KMS-11 (cell line): ENCODE results near the gene ZSWIM3.

ENCODE experiments used
- H2AFZ ChIP-seq: fragments of 200-600 bp; sonication (generic); 2 replicates; pipeline ENCODE4 v1.6.1; 2016; ENCODE audit warnings: antibody characterized with exemption, mixed run types, low read depth
- H3K27ac ChIP-seq: fragments of 200-600 bp; sonication (generic); 2 replicates; pipeline ENCODE4 v1.6.1; 2016; ENCODE audit warnings: mild to moderate bottlenecking, mixed run types
- H3K27me3 ChIP-seq: fragments of 200-600 bp; sonication (generic); 2 replicates; pipeline ENCODE4 v1.6.1; 2017; ENCODE audit warnings: mild to moderate bottlenecking, low read depth, mixed run types, moderate library complexity; ENCODE audit not compliant: insufficient read depth
- H3K36me3 ChIP-seq: fragments of 200-600 bp; sonication (generic); 2 replicates; pipeline ENCODE4 v1.6.1; 2017; ENCODE audit warnings: mild to moderate bottlenecking, mixed run types; ENCODE audit not compliant: insufficient read depth
- H3K4me1 ChIP-seq: fragments of 200-600 bp; sonication (generic); 2 replicates; pipeline ENCODE4 v1.6.1; 2016; ENCODE audit warnings: mild to moderate bottlenecking, low read depth, mixed run types; ENCODE audit not compliant: poor library complexity, severe bottlenecking
- H3K4me2 ChIP-seq: fragments of 200-600 bp; sonication (generic); 2 replicates; pipeline ENCODE4 v1.7.0; 2016; ENCODE audit warnings: mild to moderate bottlenecking, mixed run types
- H3K4me3 ChIP-seq: fragments of 200-600 bp; sonication (generic); IDR thresholded peaks from 2 replicates; pipeline ENCODE4 v1.6.1; 2017; ENCODE audit warnings: low read depth, low read length, mixed read lengths; ENCODE audit not compliant: insufficient read depth
- H3K79me2 ChIP-seq: fragments of 200-600 bp; sonication (generic); 2 replicates; pipeline ENCODE4 v1.6.1; 2016; ENCODE audit warnings: low read depth, mixed run types; ENCODE audit not compliant: insufficient read depth
- H3K9ac ChIP-seq: fragments of 200-600 bp; sonication (generic); 2 replicates; pipeline ENCODE4 v1.6.1; 2016; ENCODE audit warnings: mild to moderate bottlenecking, mixed run types
- H4K20me1 ChIP-seq: fragments of 200-600 bp; sonication (generic); 2 replicates; pipeline ENCODE4 v1.6.1; 2016; ENCODE audit warnings: mild to moderate bottlenecking, mixed run types; ENCODE audit not compliant: insufficient read depth
- TF ChIP-seq, protein P1 (sequence below): fragments of 200-600 bp; sonication (generic); conservative IDR thresholded peaks from 2 replicates; pipeline ENCODE4 v1.6.1; 2017; ENCODE audit warnings: low read depth, mild to moderate bottlenecking, antibody characterized with exemption, low read length, moderate library complexity, mixed read lengths

ZSWIM3 gene

DNA sequence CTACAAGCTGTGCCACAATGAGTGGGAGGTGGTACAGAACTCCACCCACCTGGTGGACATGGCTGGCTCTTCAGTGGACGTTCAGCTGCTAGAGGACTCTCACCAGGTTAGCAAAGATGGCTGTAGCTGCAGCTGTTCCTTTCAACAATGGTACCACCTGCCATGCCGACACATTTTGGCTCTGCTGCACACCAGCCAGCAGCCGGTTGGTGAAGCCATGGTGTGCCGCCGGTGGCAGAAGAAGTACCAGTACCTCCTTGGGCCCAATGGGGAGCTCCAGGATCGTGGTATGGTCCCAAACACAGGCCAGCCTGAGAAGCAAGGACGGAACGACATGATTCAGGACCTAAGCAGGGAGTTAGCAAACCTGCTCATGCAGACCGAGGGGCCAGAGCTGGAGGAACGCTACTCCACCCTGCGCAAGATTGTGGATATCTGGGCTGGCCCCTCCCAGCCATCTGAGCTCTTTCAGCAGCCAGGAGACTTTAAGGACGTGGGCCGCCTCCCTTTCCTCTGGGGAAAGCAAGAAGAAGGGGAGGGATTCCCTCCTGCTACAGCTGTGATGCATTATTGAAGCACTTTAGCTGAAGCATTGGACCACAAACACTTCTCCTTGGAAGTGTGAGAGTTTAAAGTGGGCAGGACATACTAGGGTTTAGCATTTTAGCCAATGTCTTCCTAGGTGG lies 20.8 kb downstream of the ZSWIM3 start:
- H3K36me3 ChIP-seq = no peaks in the 10 kb centered on the region; the same call in 1 of the 2 replicates
- H4K20me1 ChIP-seq = no peaks in the 10 kb centered on the region
- TF ChIP-seq, protein P1, sequence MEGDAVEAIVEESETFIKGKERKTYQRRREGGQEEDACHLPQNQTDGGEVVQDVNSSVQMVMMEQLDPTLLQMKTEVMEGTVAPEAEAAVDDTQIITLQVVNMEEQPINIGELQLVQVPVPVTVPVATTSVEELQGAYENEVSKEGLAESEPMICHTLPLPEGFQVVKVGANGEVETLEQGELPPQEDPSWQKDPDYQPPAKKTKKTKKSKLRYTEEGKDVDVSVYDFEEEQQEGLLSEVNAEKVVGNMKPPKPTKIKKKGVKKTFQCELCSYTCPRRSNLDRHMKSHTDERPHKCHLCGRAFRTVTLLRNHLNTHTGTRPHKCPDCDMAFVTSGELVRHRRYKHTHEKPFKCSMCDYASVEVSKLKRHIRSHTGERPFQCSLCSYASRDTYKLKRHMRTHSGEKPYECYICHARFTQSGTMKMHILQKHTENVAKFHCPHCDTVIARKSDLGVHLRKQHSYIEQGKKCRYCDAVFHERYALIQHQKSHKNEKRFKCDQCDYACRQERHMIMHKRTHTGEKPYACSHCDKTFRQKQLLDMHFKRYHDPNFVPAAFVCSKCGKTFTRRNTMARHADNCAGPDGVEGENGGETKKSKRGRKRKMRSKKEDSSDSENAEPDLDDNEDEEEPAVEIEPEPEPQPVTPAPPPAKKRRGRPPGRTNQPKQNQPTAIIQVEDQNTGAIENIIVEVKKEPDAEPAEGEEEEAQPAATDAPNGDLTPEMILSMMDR = no peak
- H2AFZ ChIP-seq = no peak overlapping the region
- H3K79me2 ChIP-seq = peaks cover 22% of the 10 kb centered on the region
- H3K4me1 ChIP-seq = peaks cover 20% of the 10 kb centered on the region
- no peak overlapping the region for H3K4me2 ChIP-seq
- H3K27ac ChIP-seq = no peak overlapping the region
- H3K4me3 ChIP-seq = no peak overlapping the region
- no peaks in the 10 kb centered on the region for H3K27me3 ChIP-seq
- no peak overlapping the region for H3K9ac ChIP-seq

DNA sequence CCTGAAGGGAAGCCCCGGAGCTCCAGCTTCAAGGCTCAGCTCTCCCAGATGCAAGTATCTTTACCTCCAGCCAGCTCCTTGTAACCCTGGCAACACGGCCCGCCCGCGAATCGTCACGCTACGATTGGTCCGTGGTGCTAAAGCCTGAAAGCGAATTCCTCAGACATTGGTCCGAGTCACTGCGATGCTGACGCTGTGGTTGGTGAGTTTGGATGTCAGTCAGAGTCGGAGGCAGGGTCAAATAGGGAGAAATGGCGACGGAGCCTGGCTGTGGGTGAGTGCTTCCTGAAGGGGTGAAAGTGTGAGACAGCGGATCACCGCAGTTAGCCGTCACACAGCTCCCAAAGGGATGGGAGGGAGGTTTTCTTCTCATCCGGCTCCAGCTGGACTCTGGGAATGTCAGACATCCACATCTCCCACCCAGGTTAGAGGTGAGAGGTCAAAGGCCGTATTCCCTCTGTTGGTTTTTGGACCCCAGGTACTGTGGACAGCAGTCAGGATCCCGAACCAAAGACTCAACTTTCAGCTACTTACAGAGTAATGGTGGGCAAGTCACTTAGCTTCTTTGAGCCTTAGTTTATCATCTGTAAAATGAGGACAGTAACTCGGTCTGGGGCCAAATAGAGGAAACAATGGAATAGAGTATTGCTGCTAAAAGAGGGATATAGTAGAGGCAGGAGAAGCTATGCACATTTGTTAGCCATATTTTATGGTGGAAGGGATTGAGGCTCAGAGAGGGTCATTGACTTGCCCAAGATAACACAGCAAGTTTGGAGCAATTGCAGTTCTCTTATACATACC lies 23.8 kb downstream of the ZSWIM3 start, which contains the start of gene ZSWIM1:
TSS of gene ZSWIM1 (plus strand) at position 240 of the 801 bp plus-strand sequence. CDS start 1,366 bp downstream, outside the sequence.
- peak within 1 kb of the TSS; percentile 71 for H3K4me3 ChIP-seq
- peak within 1 kb of the TSS; percentile 88 for H3K4me2 ChIP-seq
- H3K9ac ChIP-seq = peak within 1 kb of the TSS; percentile 67
- H2AFZ ChIP-seq = peak within 1 kb of the TSS; percentile 70; the same call in 1 of the 2 replicates
- no peaks in the 10 kb centered on the region; the same call in 1 of the 2 replicates for H3K36me3 ChIP-seq
- H3K79me2 ChIP-seq = peaks cover 32% of the 10 kb centered on the region
- H4K20me1 ChIP-seq = no peaks in the 10 kb centered on the region
- TF ChIP-seq, protein P1 = no peak
- H3K27ac ChIP-seq = peak within 1 kb of the TSS; percentile 30
- H3K4me1 ChIP-seq = peaks cover 45% of the 10 kb centered on the region
- no peaks in the 10 kb centered on the region for H3K27me3 ChIP-seq

DNA sequence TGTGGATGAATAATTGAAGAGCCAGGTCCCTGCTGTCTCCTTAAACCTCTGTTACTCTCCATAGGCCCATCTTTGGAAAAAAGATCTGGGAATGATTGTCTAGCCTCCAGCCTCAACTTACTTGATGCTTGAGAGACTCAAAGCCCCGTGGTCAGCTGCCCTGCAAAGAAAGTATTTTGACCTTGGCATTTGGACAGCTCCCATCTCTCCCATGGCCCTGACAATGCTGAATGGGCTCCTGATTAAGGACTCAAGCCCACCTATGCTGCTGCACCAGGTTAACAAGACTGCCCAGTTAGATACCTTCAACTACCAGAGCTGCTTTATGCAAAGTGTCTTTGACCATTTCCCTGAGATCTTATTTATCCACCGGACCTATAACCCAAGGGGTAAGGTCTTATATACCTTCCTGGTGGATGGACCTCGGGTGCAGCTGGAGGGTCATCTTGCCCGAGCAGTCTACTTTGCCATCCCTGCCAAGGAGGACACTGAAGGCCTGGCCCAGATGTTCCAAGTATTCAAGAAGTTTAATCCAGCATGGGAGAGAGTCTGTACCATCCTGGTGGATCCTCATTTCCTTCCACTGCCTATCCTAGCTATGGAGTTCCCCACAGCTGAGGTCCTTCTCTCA lies 25.2 kb downstream of the ZSWIM3 start:
- Histone ChIP-seq H3K4me3 (no peak overlapping the region), H3K4me1 (peaks cover 45% of the 10 kb centered on the region), H2AFZ (no peak overlapping the region), H3K27me3 (no peaks in the 10 kb centered on the region), H3K36me3 (no peaks in the 10 kb centered on the region; the same call in 1 of the 2 replicates), H4K20me1 (no peaks in the 10 kb centered on the region), H3K79me2 (peaks cover 32% of the 10 kb centered on the region), H3K27ac (no peak overlapping the region), H3K4me2 (peak overlapping the region; percentile 88), H3K9ac (no peak overlapping the region)
- TF ChIP-seq, protein P1 = no peak

- TF ChIP-seq, protein P1 = no peak
- H4K20me1 ChIP-seq = no peaks in the 10 kb centered on the region
- no peaks in the 10 kb centered on the region for H3K27me3 ChIP-seq
- H3K27ac ChIP-seq = no peak overlapping the region
- H3K4me3 ChIP-seq = no peak overlapping the region
- peaks cover 45% of the 10 kb centered on the region for H3K4me1 ChIP-seq
- no peaks in the 10 kb centered on the region; the same call in 1 of the 2 replicates for H3K36me3 ChIP-seq
- no peak overlapping the region for H2AFZ ChIP-seq
- peaks cover 32% of the 10 kb centered on the region for H3K79me2 ChIP-seq
- no peak overlapping the region for H3K4me2 ChIP-seq
- H3K9ac ChIP-seq = no peak overlapping the region
Measured at GRCh38 chr20:45883100-45883469, 25.7 kb downstream of the ZSWIM3 start.
